Neural cell (in vitro differentiated cells): Measurements from ENCODE around the gene REV1. TPM values are rescaled to one million over a fixed set of nuclear protein-coding genes. Genes with fewer than 3 reads are reported as not detected.

Source experiments
- H2AFZ ChIP-seq: fragments of 200-600, 300-800 bp; sonication (generic), shearing (Covaris generic); 2 replicates; pipeline ENCODE4 v1.6.0; 2014; ENCODE audit warnings: low read depth, mild to moderate bottlenecking, antibody characterized with exemption, low read length, moderate library complexity
- H3F3A ChIP-seq: fragments of 200-600 bp; shearing (Covaris generic); 2 replicates; pipeline ENCODE4 v1.6.1; 2016; ENCODE audit warnings: mild to moderate bottlenecking, moderate library complexity, mixed read lengths, antibody characterized with exemption, low read length; ENCODE audit not compliant: insufficient read depth, poor library complexity, severe bottlenecking
- H3K27ac ChIP-seq: fragments of 200-600, 300-800 bp; sonication (generic), shearing (Covaris generic); 2 replicates; pipeline ENCODE4 v1.5.1; 2014; ENCODE audit warnings: mild to moderate bottlenecking, low read length, moderate library complexity
- H3K27me3 ChIP-seq: fragments of 300-800, 200-600 bp; sonication (generic), shearing (Covaris generic); 2 replicates; pipeline ENCODE4 v1.6.0; 2014; ENCODE audit warnings: mild to moderate bottlenecking, low read depth, low read length, moderate library complexity; ENCODE audit not compliant: insufficient read depth
- H3K36me3 ChIP-seq: fragments of 300-800, 200-600 bp; sonication (generic), shearing (Covaris generic); 2 replicates; pipeline ENCODE4 v1.5.1; 2014; ENCODE audit warnings: mild to moderate bottlenecking, antibody characterized with exemption, low read length, moderate library complexity; ENCODE audit not compliant: insufficient read depth
- H3K4me2 ChIP-seq: fragments of 300-800, 200-600 bp; sonication (generic), shearing (Covaris generic); 2 replicates; pipeline ENCODE4 v1.6.0; 2014; ENCODE audit warnings: mild to moderate bottlenecking, low read length
- H3K4me3 ChIP-seq: fragments of 300-800, 200-600 bp; sonication (generic), shearing (Covaris generic); 2 replicates; pipeline ENCODE4 v1.5.1; 2014; ENCODE audit warnings: mild to moderate bottlenecking, low read length, moderate library complexity
- H3K79me2 ChIP-seq: fragments of 200-600 bp; shearing (Covaris generic); replicated peaks from 2 replicates; pipeline ENCODE4 v1.6.0; 2014; ENCODE audit warnings: mild to moderate bottlenecking, low read length, moderate library complexity; ENCODE audit not compliant: insufficient read depth
- H3K9ac ChIP-seq: fragments of 300-800, 200-600 bp; sonication (generic), shearing (Covaris generic); 2 replicates; pipeline ENCODE4 v1.6.1; 2016; ENCODE audit warnings: mild to moderate bottlenecking, low read length, mixed read lengths
- H3K9me2 ChIP-seq: fragments of 200-600 bp; shearing (Covaris generic); 2 replicates; pipeline ENCODE4 v1.6.1; 2016; ENCODE audit warnings: mild to moderate bottlenecking, low read length, mixed read lengths; ENCODE audit not compliant: insufficient read depth
- H3K9me3 ChIP-seq: fragments of 200-600, 300-800 bp; sonication (generic), shearing (Covaris generic); 2 replicates; pipeline ENCODE4 v1.6.1; 2016; ENCODE audit warnings: mild to moderate bottlenecking, mixed run types, low read length, moderate library complexity, mixed read lengths
- H4K20me1 ChIP-seq: fragments of 200-600 bp; shearing (Covaris generic); 2 replicates; pipeline ENCODE4 v1.6.1; 2016; ENCODE audit warnings: mild to moderate bottlenecking, mixed run types; ENCODE audit not compliant: insufficient read depth
- CTCF ChIP-seq: fragments of 450-650 bp; IDR thresholded peaks from 2 replicates; pipeline ENCODE4 v1.5.1; 2014; ENCODE audit warnings: antibody characterized with exemption, mild to moderate bottlenecking, moderate library complexity; ENCODE audit not compliant: poor library complexity, severe bottlenecking
- EP300 ChIP-seq: fragments of 450-650 bp; conservative IDR thresholded peaks from 2 replicates; pipeline ENCODE4 v1.6.1; 2014; ENCODE audit warnings: antibody characterized with exemption, mild to moderate bottlenecking, moderate library complexity; ENCODE audit not compliant: poor library complexity, severe bottlenecking
- EZH2 ChIP-seq: fragments of 200-600, 300-800 bp; shearing (Covaris generic), sonication (generic); IDR thresholded peaks from 2 replicates; pipeline ENCODE4 v1.6.1; 2014; ENCODE audit warnings: antibody characterized with exemption, low read length, borderline replicate concordance, mild to moderate bottlenecking; ENCODE audit not compliant: insufficient read depth, poor library complexity, severe bottlenecking
- MXI1 ChIP-seq: fragments of 450-650 bp; conservative IDR thresholded peaks from 2 replicates; pipeline ENCODE4 v1.6.1; 2014; ENCODE audit warnings: antibody characterized with exemption, mild to moderate bottlenecking; ENCODE audit not compliant: poor library complexity, severe bottlenecking
- POLR2AphosphoS5 ChIP-seq: IDR thresholded peaks from 2 replicates; pipeline ENCODE4 v1.6.1; 2012
- RAD21 ChIP-seq: fragments of 450-650 bp; conservative IDR thresholded peaks from 2 replicates; pipeline ENCODE4 v1.6.1; 2014; ENCODE audit warnings: antibody characterized with exemption, mild to moderate bottlenecking, moderate library complexity
- REST ChIP-seq: IDR thresholded peaks from 2 replicates; pipeline ENCODE4 v1.6.1; 2012; ENCODE audit warnings: borderline replicate concordance
- SMC3 ChIP-seq: fragments of 450-650 bp; conservative IDR thresholded peaks from 2 replicates; pipeline ENCODE4 v1.6.1; 2014; ENCODE audit warnings: antibody characterized with exemption, mild to moderate bottlenecking, moderate library complexity; ENCODE audit not compliant: poor library complexity
- TAF1 ChIP-seq: IDR thresholded peaks from 2 replicates; pipeline ENCODE4 v1.6.1; 2012; ENCODE audit warnings: low read depth
- polyA plus RNA-seq: library from polyadenylated mRNA; depleted of rRNA; stranded (reverse); fragments of >200 nt; gene quantifications from 2 replicates; pipeline ENCODE4 v1.2.3, GENCODE V29; 2014

Gene REV1
- polyA plus RNA-seq, 1 donor from 2014 or later = 84.1 TPM

- TF ChIP-seq MXI1 (no peak), TAF1 (no peak), SMC3 (no peak), POLR2AphosphoS5 (no peak), CTCF (no peak), REST (no peak), EP300 (no peak)
- Histone ChIP-seq H3K27me3 (no peaks in the 10 kb centered on the region), H3K79me2 (no peaks in the 10 kb centered on the region), H3K9me2 (no peaks in the 10 kb centered on the region), H3F3A (no peaks in the 10 kb centered on the region), H3K9me3 (no peaks in the 10 kb centered on the region), H3K4me3 (no peak overlapping the region), H2AFZ (no peak overlapping the region), H3K4me2 (no peak overlapping the region), H3K36me3 (peaks cover 12% of the 10 kb centered on the region), H4K20me1 (no peaks in the 10 kb centered on the region), H3K27ac (no peak overlapping the region), H3K9ac (no peak overlapping the region)
Measured at GRCh38 chr2:99395589-99396130, 94.2 kb downstream of the REV1 start.

- no peaks in the 10 kb centered on the region for H4K20me1 ChIP-seq
- H3F3A ChIP-seq = no peaks in the 10 kb centered on the region
- H2AFZ ChIP-seq = no peak overlapping the region
- no peak overlapping the region for H3K9ac ChIP-seq
- peaks cover 10% of the 10 kb centered on the region for H3K36me3 ChIP-seq
- no peaks in the 10 kb centered on the region for H3K9me3 ChIP-seq
- no peaks in the 10 kb centered on the region for H3K9me2 ChIP-seq
- H3K27me3 ChIP-seq = no peaks in the 10 kb centered on the region
- H3K4me2 ChIP-seq = no peak overlapping the region
- no peaks in the 10 kb centered on the region for H3K79me2 ChIP-seq
- no peak overlapping the region for H3K27ac ChIP-seq
- H3K4me3 ChIP-seq = no peak overlapping the region
- TF ChIP-seq REST (no peak), TAF1 (no peak), POLR2AphosphoS5 (no peak), MXI1 (no peak), EP300 (no peak), EZH2 (no peak), CTCF (no peak), RAD21 (no peak), SMC3 (no peak)
Measured at GRCh38 chr2:99389946-99390345, 99.9 kb downstream of the REV1 start.
